HepG2 (cell line): ENCODE measurements around the gene ARPC3. TPM values are rescaled to one million over a fixed set of nuclear protein-coding genes. Genes with fewer than 3 reads are reported as not detected.

Source experiments
- ATF1 ChIP-seq: IDR thresholded peaks from 2 replicates; pipeline ENCODE4 v1.6.1; 2016; ENCODE audit warnings: mild to moderate bottlenecking, control low read depth
- HDAC2 ChIP-seq: sonication (generic); formaldehyde crosslinking; IDR thresholded peaks from 2 replicates; pipeline ENCODE4 v1.4.0; 2020; ENCODE audit warnings: missing genetic modification reagents
- HIC2 ChIP-seq: sonication (generic); formaldehyde crosslinking; IDR thresholded peaks from 2 replicates; pipeline ENCODE4 v1.9.0; 2022; ENCODE audit warnings: low read depth, missing genetic modification reagents
- JUNB ChIP-seq: sonication (generic); formaldehyde crosslinking; IDR thresholded peaks from 2 replicates; pipeline ENCODE4 v1.8.0; 2022; ENCODE audit warnings: missing genetic modification reagents, mild to moderate bottlenecking, borderline replicate concordance
- KMT2B ChIP-seq: IDR thresholded peaks from 2 replicates; pipeline ENCODE4 v1.6.1; 2016; ENCODE audit warnings: missing genetic modification reagents, missing compliant biosample characterization
- LCORL ChIP-seq, 2 experiments: fragments of 450-650 bp in 1 of 2; sonication (generic) in 1 of 2; formaldehyde crosslinking in 1 of 2; IDR thresholded peaks; 2 replicates each; pipeline versions ENCODE4 v1.5.0 to v1.6.1; 2017 to 2020; ENCODE audit warnings: antibody characterized with exemption in 1 of 2, missing genetic modification reagents in 1 of 2
- NAIF1 ChIP-seq: sonication (generic); formaldehyde crosslinking; IDR thresholded peaks from 2 replicates; pipeline ENCODE4 v1.5.0; 2020; ENCODE audit warnings: mild to moderate bottlenecking, missing genetic modification reagents, borderline replicate concordance
- NKX3-1 ChIP-seq: sonication (generic); formaldehyde crosslinking; IDR thresholded peaks from 2 replicates; pipeline ENCODE4 v1.5.0; 2020; ENCODE audit warnings: missing genetic modification reagents
- SMAD3 ChIP-seq: sonication (generic); formaldehyde crosslinking; IDR thresholded peaks from 2 replicates; pipeline ENCODE4 v1.4.0; 2020; ENCODE audit warnings: missing genetic modification reagents
- SNAI1 ChIP-seq: sonication (generic); formaldehyde crosslinking; IDR thresholded peaks from 2 replicates; pipeline ENCODE4 v1.5.0; 2020; ENCODE audit warnings: mild to moderate bottlenecking, missing genetic modification reagents, borderline replicate concordance
- SP1 ChIP-seq, 2 experiments: fragments of 450-650 bp in 1 of 2; sonication (generic) in 1 of 2; formaldehyde crosslinking in 1 of 2; IDR thresholded peaks; 2 replicates each; pipeline versions ENCODE4 v1.4.0 to v1.6.1; 2016 to 2020; ENCODE audit warnings: missing genetic modification reagents in 1 of 2
- TIGD3 ChIP-seq: sonication (generic); formaldehyde crosslinking; IDR thresholded peaks from 2 replicates; pipeline ENCODE4 v1.5.1; 2020; ENCODE audit warnings: mild to moderate bottlenecking, missing genetic modification reagents, borderline replicate concordance
- TSC22D2 ChIP-seq: sonication (generic); formaldehyde crosslinking; IDR thresholded peaks from 2 replicates; pipeline ENCODE4 v1.5.1; 2020; ENCODE audit warnings: missing genetic modification reagents, mild to moderate bottlenecking, borderline replicate concordance
- ZFP36L1 ChIP-seq: sonication (generic); formaldehyde crosslinking; IDR thresholded peaks from 2 replicates; pipeline ENCODE4 v1.8.0; 2022; ENCODE audit warnings: mild to moderate bottlenecking, missing genetic modification reagents, moderate library complexity
- ZNF253 ChIP-seq: sonication (generic); formaldehyde crosslinking; IDR thresholded peaks from 2 replicates; pipeline ENCODE4 v1.8.0; 2022; ENCODE audit warnings: mild to moderate bottlenecking, missing genetic modification reagents, borderline replicate concordance
- ZNF264 ChIP-seq: sonication (generic); formaldehyde crosslinking; IDR thresholded peaks from 2 replicates; pipeline ENCODE4 v1.4.0; 2020; ENCODE audit warnings: missing genetic modification reagents
- ZNF282 ChIP-seq: fragments of 450-650 bp; IDR thresholded peaks from 2 replicates; pipeline ENCODE4 v1.6.1; 2018; ENCODE audit not compliant: partially characterized antibody
- ZNF569 ChIP-seq: sonication (generic); formaldehyde crosslinking; IDR thresholded peaks from 2 replicates; pipeline ENCODE4 v1.5.0; 2020; ENCODE audit warnings: mild to moderate bottlenecking, missing genetic modification reagents, moderate library complexity, borderline replicate concordance
- ZZZ3 ChIP-seq: sonication (generic); formaldehyde crosslinking; IDR thresholded peaks from 2 replicates; pipeline ENCODE4 v1.4.0; 2020; ENCODE audit warnings: missing genetic modification reagents, mild to moderate bottlenecking, borderline replicate concordance
- polyA plus RNA-seq, 8 experiments: library from polyadenylated mRNA; depleted of rRNA in 3 of 8; stranded (reverse) in 7 of 8; unstranded in 1 of 8; fragments of >200 nt; fragmentation: Illumina TruSeq in 4 of 8; extraction: Trizol in 4 of 8; gene quantifications; 2 replicates each; pipeline versions ENCODE4 v1.2.1 to v1.2.3, GENCODE V29; 2011 to 2016; ENCODE audit warnings: low read depth in 4 of 8, missing spikeins in 1 of 8, mixed read lengths in 1 of 8; ENCODE audit not compliant: insufficient read depth in 1 of 8
- total RNA-seq, 5 experiments: library from RNA; depleted of rRNA; stranded (reverse); fragments of >200 nt; fragmentation: Illumina TruSeq; extraction: Trizol; gene quantifications; 2 replicates each; pipeline ENCODE4 v1.2.3, GENCODE V29; 2016; ENCODE audit warnings: low read depth in 1 of 5
- TF ChIP-seq, protein P1 (sequence below): sonication (generic); formaldehyde crosslinking; IDR thresholded peaks from 2 replicates; pipeline ENCODE4 v1.5.0; 2020; ENCODE audit warnings: mild to moderate bottlenecking, missing genetic modification reagents, borderline replicate concordance

The ARPC3 gene
- total and polyA plus RNA-seq, 2 of the 13 experiments (the other 11 are each of a cell fraction or from before 2014, with no cell fraction given) = 32.7 to 234 TPM

- TF ChIP-seq KMT2B (CRISPR knock-in tag) (no peak; the same call in 1 of the 2 replicates), HIC2 (no peak), SNAI1 (no peak), LCORL (IDR thresholded peaks at IDR 0.05) (no peak), LCORL (CRISPR knock-in tag; IDR thresholded peaks at IDR 0.05) (no peak), ZNF264 (no peak), ZNF282 (no peak), ZNF569 (CRISPR knock-in tag) (no peak), SP1 (IDR thresholded peaks at IDR 0.05) (no peak), SP1 (CRISPR knock-in tag; IDR thresholded peaks at IDR 0.05) (no peak), TSC22D2 (CRISPR knock-in tag) (no peak), ZZZ3 (CRISPR knock-in tag) (no peak), ATF1 (CRISPR knock-in tag) (no peak), HDAC2 (CRISPR knock-in tag) (no peak), JUNB (CRISPR knock-in tag) (no peak), TIGD3 (CRISPR knock-in tag) (no peak), ZFP36L1 (CRISPR knock-in tag) (no peak), SMAD3 (CRISPR knock-in tag) (no peak), NKX3-1 (CRISPR knock-in tag) (no peak), ZNF253 (CRISPR knock-in tag) (no peak), NAIF1 (no peak)
- TF ChIP-seq, protein P1, sequence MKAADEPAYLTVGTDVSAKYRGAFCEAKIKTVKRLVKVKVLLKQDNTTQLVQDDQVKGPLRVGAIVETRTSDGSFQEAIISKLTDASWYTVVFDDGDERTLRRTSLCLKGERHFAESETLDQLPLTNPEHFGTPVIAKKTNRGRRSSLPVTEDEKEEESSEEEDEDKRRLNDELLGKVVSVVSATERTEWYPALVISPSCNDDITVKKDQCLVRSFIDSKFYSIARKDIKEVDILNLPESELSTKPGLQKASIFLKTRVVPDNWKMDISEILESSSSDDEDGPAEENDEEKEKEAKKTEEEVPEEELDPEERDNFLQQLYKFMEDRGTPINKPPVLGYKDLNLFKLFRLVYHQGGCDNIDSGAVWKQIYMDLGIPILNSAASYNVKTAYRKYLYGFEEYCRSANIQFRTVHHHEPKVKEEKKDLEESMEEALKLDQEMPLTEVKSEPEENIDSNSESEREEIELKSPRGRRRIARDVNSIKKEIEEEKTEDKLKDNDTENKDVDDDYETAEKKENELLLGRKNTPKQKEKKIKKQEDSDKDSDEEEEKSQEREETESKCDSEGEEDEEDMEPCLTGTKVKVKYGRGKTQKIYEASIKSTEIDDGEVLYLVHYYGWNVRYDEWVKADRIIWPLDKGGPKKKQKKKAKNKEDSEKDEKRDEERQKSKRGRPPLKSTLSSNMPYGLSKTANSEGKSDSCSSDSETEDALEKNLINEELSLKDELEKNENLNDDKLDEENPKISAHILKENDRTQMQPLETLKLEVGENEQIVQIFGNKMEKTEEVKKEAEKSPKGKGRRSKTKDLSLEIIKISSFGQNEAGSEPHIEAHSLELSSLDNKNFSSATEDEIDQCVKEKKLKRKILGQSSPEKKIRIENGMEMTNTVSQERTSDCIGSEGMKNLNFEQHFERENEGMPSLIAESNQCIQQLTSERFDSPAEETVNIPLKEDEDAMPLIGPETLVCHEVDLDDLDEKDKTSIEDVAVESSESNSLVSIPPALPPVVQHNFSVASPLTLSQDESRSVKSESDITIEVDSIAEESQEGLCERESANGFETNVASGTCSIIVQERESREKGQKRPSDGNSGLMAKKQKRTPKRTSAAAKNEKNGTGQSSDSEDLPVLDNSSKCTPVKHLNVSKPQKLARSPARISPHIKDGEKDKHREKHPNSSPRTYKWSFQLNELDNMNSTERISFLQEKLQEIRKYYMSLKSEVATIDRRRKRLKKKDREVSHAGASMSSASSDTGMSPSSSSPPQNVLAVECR (CRISPR knock-in tag) = no peak
Measured at GRCh38 chr12:110403976-110404682, 46.0 kb downstream of the ARPC3 start (continued).
